Stomach (tissue), 9 donors: Measurements from ENCODE around the gene GNAI1. TPM values are rescaled to one million over a fixed set of nuclear protein-coding genes. Genes with fewer than 3 reads are reported as not detected.

ENCODE experiments used
- DNase-seq, 2 donors: peaks; one replicate each; pipeline versions ENCODE4 v3.0.0 to v3.0.0-alpha.2; 2013 to 2019
- H3K27ac ChIP-seq, 5 donors: fragments of 200-600 bp in 4 of 5; sonication (generic) in 4 of 5; one replicate each; pipeline ENCODE4 v1.5.1; 2013 to 2019; ENCODE audit warnings: mild to moderate bottlenecking in 1 of 5, moderate library complexity in 1 of 5
- H3K27me3 ChIP-seq, 3 donors: fragments of 200-600 bp; sonication (generic); one replicate each; pipeline ENCODE4 v1.5.1; 2017 to 2019; ENCODE audit warnings: mixed run types in 1 of 3
- H3K36me3 ChIP-seq, 4 donors: fragments of 200-600 bp; sonication (generic); 1 replicate in 3 of 4; 2 replicates in 1 of 4; pipeline ENCODE4 v1.5.1; 2016 to 2019
- H3K4me1 ChIP-seq, 4 donors: fragments of 200-600 bp; sonication (generic); one replicate each; pipeline ENCODE4 v1.5.1; 2016 to 2019
- H3K4me3 ChIP-seq, 4 donors: fragments of 200-600 bp; sonication (generic) in 3 of 4; one replicate each; pipeline ENCODE4 v1.5.1; 2016 to 2019; ENCODE audit warnings: mild to moderate bottlenecking in 1 of 4
- H3K9me3 ChIP-seq, 4 donors: fragments of 200-600 bp; sonication (generic); one replicate each; pipeline ENCODE4 v1.5.1; 2016 to 2019
- CTCF ChIP-seq, 7 experiments: fragments of 450-650 bp in 4 of 7; fragments of 200-600 bp in 3 of 7; sonication (generic) in 3 of 7; IDR thresholded peaks; one replicate each; pipeline ENCODE4 v1.5.1; 2016 to 2019; ENCODE audit warnings: antibody characterized with exemption in 7 of 7, control low read depth in 2 of 7, mild to moderate bottlenecking in 1 of 7
- EP300 ChIP-seq: sonication (generic); formaldehyde crosslinking; IDR thresholded peaks from one replicate; pipeline ENCODE4 v1.6.1; 2017; ENCODE audit warnings: antibody characterized with exemption
- POLR2A ChIP-seq, 4 donors: fragments of 450-650 bp; IDR thresholded peaks; one replicate each; pipeline ENCODE4 v1.6.1; 2016; ENCODE audit warnings: antibody characterized with exemption in 4 of 4, control low read depth in 2 of 4, mild to moderate bottlenecking in 1 of 4, moderate library complexity in 1 of 4
- POLR2AphosphoS5 ChIP-seq, 3 donors: sonication (generic); formaldehyde crosslinking; IDR thresholded peaks; one replicate each; pipeline ENCODE4 v1.6.1; 2016; ENCODE audit warnings: antibody characterized with exemption in 3 of 3
- WGBS, 5 donors: extraction: QIAGEN DNeasy Blood & Tissue Kit in 3 of 5; methylation state at CpG; one replicate each; pipeline versions ENCODE4 v1.1.5 to v1.1.7; 2013 to 2018; 5-methylcytosine and 5-hydroxymethylcytosine counted together
- intact Hi-C: fragments of 100-400 bp; cut with DNase I; formaldehyde crosslinking; loops from one replicate; pipeline ENCODE4 v1.15.1; 2023; ENCODE audit warnings: low total_unique reads
- polyA plus RNA-seq, 3 donors: library from polyadenylated mRNA; stranded (reverse); fragments of 200-250 nt; gene quantifications; one replicate each; pipeline ENCODE4 v1.2.3, GENCODE V29; 2013
- total RNA-seq, 5 donors: library from RNA; depleted of rRNA; stranded (reverse); fragments of >200 nt; gene quantifications; one replicate each; pipeline versions ENCODE4 v1.1.0 to v1.2.3, GENCODE V29; 2014 to 2016
- donor health status: healthy with polysubstance abuse.
- donor health status: Bipolar disorder and iron deficiency.
- donor health status: healthy.

Gene GNAI1
- total and polyA plus RNA-seq, 8 donors: 2.6 to 62.4 (median 27.5) TPM

GRCh38 chr7:80215734-80216133 lies 81.1 kb downstream of the GNAI1 start:
- WGBS, 5 donors: 83 to 90% (median 88%) methylated on average over 3 of the region's 3 CpGs
- Histone ChIP-seq H3K9me3 (no peaks in the 10 kb centered on the region), H3K4me1 (peaks cover 0 to 23% (median 3%) of the 10 kb centered on the region in 4 donors), H3K4me3 (no peak overlapping the region), H3K36me3 (peaks cover 0 to 58% (median 46%) of the 10 kb centered on the region in 4 donors), H3K27me3 (no peaks in the 10 kb centered on the region), H3K27ac (no peak overlapping the region)
- DNase-seq: no peak
- TF ChIP-seq CTCF (IDR thresholded peaks at IDR 0.05) (no peak), POLR2AphosphoS5 (IDR thresholded peaks at IDR 0.05) (no peak), EP300 (no peak), POLR2A (IDR thresholded peaks at IDR 0.05) (no peak)
- intact Hi-C loops: no loop called here

- Histone ChIP-seq H3K9me3 (no peaks in the 10 kb centered on the region), H3K27me3 (no peaks in the 10 kb centered on the region), H3K36me3 (peaks cover 0 to 44% (median 32%) of the 10 kb centered on the region in 4 donors), H3K27ac (no peak overlapping the region), H3K4me3 (no peak overlapping the region), H3K4me1 (peaks cover 0 to 17% (median 0%) of the 10 kb centered on the region in 4 donors)
- WGBS, 5 donors: 86 to 91% (median 89%) methylated on average over 2 of the region's 2 CpGs
- TF ChIP-seq CTCF (IDR thresholded peaks at IDR 0.05) (no peak), POLR2A (IDR thresholded peaks at IDR 0.05) (no peak), EP300 (no peak), POLR2AphosphoS5 (IDR thresholded peaks at IDR 0.05) (no peak)
- DNase-seq: no peak
- intact Hi-C loops: no loop called here
Observed at GRCh38 chr7:80216996-80217842, 82.6 kb downstream of the GNAI1 start.

- Histone ChIP-seq H3K4me3 (no peak overlapping the region), H3K4me1 (peaks cover 0 to 17% (median 0%) of the 10 kb centered on the region in 4 donors), H3K27ac (no peak overlapping the region), H3K36me3 (peaks cover 0 to 29% (median 19%) of the 10 kb centered on the region in 4 donors), H3K27me3 (no peaks in the 10 kb centered on the region), H3K9me3 (no peaks in the 10 kb centered on the region)
- intact Hi-C loops: no loop called here
- TF ChIP-seq POLR2A (IDR thresholded peaks at IDR 0.05): no peak
- TF ChIP-seq POLR2AphosphoS5 (IDR thresholded peaks at IDR 0.05): peak in 1 of 3 donors; percentile 32
- 43 to 52% (median 47%) methylated on average over 3 of the region's 3 CpGs for whole genome bisulfite sequencing, 5 donors
- DNase-seq: no peak
Observed at GRCh38 chr7:80218723-80219122, 84.1 kb downstream of the GNAI1 start.

- no peaks in the 10 kb centered on the region for H3K27me3 ChIP-seq
- peaks cover 0 to 16% (median 13%) of the 10 kb centered on the region in 4 donors for H3K36me3 ChIP-seq
- peaks cover 0 to 17% (median 1%) of the 10 kb centered on the region in 4 donors for H3K4me1 ChIP-seq
- H3K9me3 ChIP-seq: no peaks in the 10 kb centered on the region
- TF ChIP-seq POLR2AphosphoS5 (IDR thresholded peaks at IDR 0.05) (no peak), POLR2A (IDR thresholded peaks at IDR 0.05) (no peak), CTCF (IDR thresholded peaks at IDR 0.05) (no peak), EP300 (no peak)
- H3K4me3 ChIP-seq: no peak overlapping the region
- no peak for DNase-seq
- 92 to 97% (median 95%) methylated on average over 6 of the region's 6 CpGs for WGBS, 5 donors
- H3K27ac ChIP-seq: no peak overlapping the region
- intact Hi-C loops: no loop called here
Observed at GRCh38 chr7:80220022-80220634, 85.5 kb downstream of the GNAI1 start.
